SK-N-SH (cell line): ENCODE results near the gene SCNN1A. TPM values are rescaled to one million over a fixed set of nuclear protein-coding genes. Genes with fewer than 3 reads are reported as not detected.
"Not testable (repeated sequence)": the region's sequence is repeated elsewhere in the genome, so short reads cannot be mapped to it uniquely, and the experiment has no call there.

Experiments
- CTCF ChIA-PET: fragments of 300-600, 350-600 bp; formaldehyde crosslinking; extraction: SDS; loops from one replicate; lab custom pipeline; 2021; lab: Yijun Ruan, JAX
- POLR2A ChIA-PET: fragments of 350-600 bp; sonication (Branson Sonifier 250); formaldehyde crosslinking; extraction: SDS; loops from one replicate; lab custom pipeline; 2020; ENCODE audit warnings: antibody characterized with exemption, inconsistent platforms; lab: Yijun Ruan, JAX
- DNase-seq: peaks from one replicate; pipeline ENCODE4 v3.0.0; 2012
- H2AFZ ChIP-seq: fragments of 200-600 bp; sonication (generic); 2 replicates; pipeline ENCODE4 v1.8.1; 2016; ENCODE audit warnings: antibody characterized with exemption, mild to moderate bottlenecking, low read depth
- H3F3A ChIP-seq: fragments of 200-600 bp; sonication (generic); replicated peaks from 2 replicates; pipeline ENCODE3; 2016; ENCODE audit warnings: antibody characterized with exemption, mild to moderate bottlenecking; ENCODE audit not compliant: insufficient read depth
- H3K27ac ChIP-seq, 2 experiments: fragments of 200-500 bp in 1 of 2; fragments of 200-600 bp in 1 of 2; sonication (Bioruptor generic) in 1 of 2; sonication (generic), shearing (Covaris generic) in 1 of 2; 2 replicates each; pipeline versions ENCODE4 v1.5.1 to v1.6.1; 2014 to 2016; ENCODE audit warnings: low read depth in 2 of 2, inconsistent platforms in 1 of 2, low read length in 1 of 2, mild to moderate bottlenecking in 1 of 2, mixed read lengths in 1 of 2
- H3K27me3 ChIP-seq: fragments of 200-600 bp; sonication (generic), shearing (Covaris generic); 2 replicates; pipeline ENCODE4 v1.6.1; 2016; ENCODE audit warnings: mixed run types; ENCODE audit not compliant: insufficient read depth
- H3K36me3 ChIP-seq, 2 experiments: fragments of 200-500 bp in 1 of 2; fragments of 200-600 bp in 1 of 2; sonication (Bioruptor generic) in 1 of 2; sonication (generic) in 1 of 2; replicated peaks in 1 of 2; 2 replicates each; pipeline versions ENCODE3 to v1.5.1; 2014 to 2016; ENCODE audit warnings: low read length in 1 of 2, mild to moderate bottlenecking in 1 of 2; ENCODE audit not compliant: insufficient read depth in 2 of 2, control insufficient read depth in 1 of 2
- H3K4me1 ChIP-seq, 2 experiments: fragments of 200-500 bp in 1 of 2; fragments of 200-600 bp in 1 of 2; sonication (Bioruptor generic) in 1 of 2; sonication (generic), shearing (Covaris generic) in 1 of 2; 2 replicates each; pipeline versions ENCODE4 v1.5.1 to v1.6.1; 2014 to 2016; ENCODE audit warnings: low read depth in 1 of 2, low read length in 1 of 2, mixed run types in 1 of 2; ENCODE audit not compliant: insufficient read depth in 2 of 2, control insufficient read depth in 1 of 2
- H3K4me2 ChIP-seq: fragments of 200-600 bp; sonication (generic), shearing (Covaris generic); 2 replicates; pipeline ENCODE4 v1.6.1; 2017; ENCODE audit warnings: mixed run types
- H3K4me3 ChIP-seq, 2 experiments: fragments of 200-500 bp in 1 of 2; fragments of 200-600 bp in 1 of 2; sonication (Bioruptor generic) in 1 of 2; sonication (generic), shearing (Covaris generic) in 1 of 2; 2 replicates each; pipeline versions ENCODE4 v1.5.1 to v1.8.1; 2014 to 2016; ENCODE audit warnings: low read depth in 2 of 2, inconsistent platforms in 1 of 2, low read length in 1 of 2, mild to moderate bottlenecking in 1 of 2, mixed read lengths in 1 of 2, moderate library complexity in 1 of 2
- H3K79me2 ChIP-seq: fragments of 200-600 bp; sonication (generic); 2 replicates; pipeline ENCODE4 v1.8.1; 2017; ENCODE audit warnings: mild to moderate bottlenecking; ENCODE audit not compliant: insufficient read depth
- H3K9ac ChIP-seq: fragments of 200-600 bp; sonication (generic); 2 replicates; pipeline ENCODE4 v1.6.1; 2017; ENCODE audit warnings: mixed run types
- H3K9me2 ChIP-seq: fragments of 200-600 bp; sonication (generic); 2 replicates; pipeline ENCODE4 v1.6.1; 2017; ENCODE audit warnings: mixed run types
- H3K9me3 ChIP-seq: fragments of 200-600 bp; sonication (generic); 2 replicates; pipeline ENCODE4 v1.6.1; 2017; ENCODE audit warnings: mixed run types, mild to moderate bottlenecking, moderate library complexity
- H4K20me1 ChIP-seq: fragments of 200-600 bp; sonication (generic); 2 replicates; pipeline ENCODE4 v1.6.1; 2017; ENCODE audit warnings: mild to moderate bottlenecking, mixed run types; ENCODE audit not compliant: insufficient read depth
- EP300 ChIP-seq, 2 experiments: IDR thresholded peaks; 2 replicates each; pipeline versions ENCODE4 v1.4.0 to v1.6.1; 2012; ENCODE audit warnings: borderline replicate concordance in 1 of 2, low read depth in 1 of 2, low read length in 1 of 2
- GATA2 ChIP-seq: sonication (generic); formaldehyde crosslinking; IDR thresholded peaks from 2 replicates; pipeline ENCODE4 v1.5.0; 2020; ENCODE audit warnings: mild to moderate bottlenecking, missing genetic modification reagents
- RAD21 ChIP-seq: IDR thresholded peaks from 2 replicates; pipeline ENCODE4 v1.6.1; 2012; ENCODE audit warnings: mild to moderate bottlenecking, low read length
- TAF1 ChIP-seq: IDR thresholded peaks from 2 replicates; pipeline ENCODE4 v1.6.1; 2012; ENCODE audit warnings: low read depth, mild to moderate bottlenecking, low read length, moderate library complexity, borderline replicate concordance
- TCF12 ChIP-seq: IDR thresholded peaks from 2 replicates; pipeline ENCODE4 v1.4.0; 2012
- YY1 ChIP-seq: IDR thresholded peaks from 2 replicates; pipeline ENCODE4 v1.4.0; 2012; ENCODE audit warnings: low read depth, mild to moderate bottlenecking
- ZBTB33 ChIP-seq: IDR thresholded peaks from 2 replicates; pipeline ENCODE4 v1.4.0; 2012; ENCODE audit warnings: low read depth, borderline replicate concordance
- WGBS: methylation state at CpG from one replicate; pipeline ENCODE4 v1.1.6; 2017; ENCODE audit warnings: low lambda C conversion rate; 5-methylcytosine and 5-hydroxymethylcytosine counted together
- polyA plus RNA-seq, 3 experiments: library from polyadenylated mRNA; depleted of rRNA; stranded (reverse); fragments of >200 nt; gene quantifications; 2 replicates each; pipeline ENCODE4 v1.2.3, GENCODE V29; 2012
- TF ChIP-seq, protein P1 (sequence below): fragments of 200-600 bp; sonication (generic); IDR thresholded peaks from 2 replicates; pipeline ENCODE4 v1.6.1; 2017; ENCODE audit warnings: antibody characterized with exemption, mild to moderate bottlenecking, moderate library complexity
- TF ChIP-seq, protein P2 (sequence below): IDR thresholded peaks from 2 replicates; pipeline ENCODE4 v1.6.1; 2012; ENCODE audit warnings: mild to moderate bottlenecking, low read depth, low read length, moderate library complexity

The SCNN1A gene
- polyA plus RNA-seq, 1 of the 3 experiments (the other 2 are of a cell fraction) = 1.6 TPM

- TF ChIP-seq, protein P1, sequence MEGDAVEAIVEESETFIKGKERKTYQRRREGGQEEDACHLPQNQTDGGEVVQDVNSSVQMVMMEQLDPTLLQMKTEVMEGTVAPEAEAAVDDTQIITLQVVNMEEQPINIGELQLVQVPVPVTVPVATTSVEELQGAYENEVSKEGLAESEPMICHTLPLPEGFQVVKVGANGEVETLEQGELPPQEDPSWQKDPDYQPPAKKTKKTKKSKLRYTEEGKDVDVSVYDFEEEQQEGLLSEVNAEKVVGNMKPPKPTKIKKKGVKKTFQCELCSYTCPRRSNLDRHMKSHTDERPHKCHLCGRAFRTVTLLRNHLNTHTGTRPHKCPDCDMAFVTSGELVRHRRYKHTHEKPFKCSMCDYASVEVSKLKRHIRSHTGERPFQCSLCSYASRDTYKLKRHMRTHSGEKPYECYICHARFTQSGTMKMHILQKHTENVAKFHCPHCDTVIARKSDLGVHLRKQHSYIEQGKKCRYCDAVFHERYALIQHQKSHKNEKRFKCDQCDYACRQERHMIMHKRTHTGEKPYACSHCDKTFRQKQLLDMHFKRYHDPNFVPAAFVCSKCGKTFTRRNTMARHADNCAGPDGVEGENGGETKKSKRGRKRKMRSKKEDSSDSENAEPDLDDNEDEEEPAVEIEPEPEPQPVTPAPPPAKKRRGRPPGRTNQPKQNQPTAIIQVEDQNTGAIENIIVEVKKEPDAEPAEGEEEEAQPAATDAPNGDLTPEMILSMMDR = no peak
- TF ChIP-seq GATA2 = no peak
- TF ChIP-seq RAD21 = no peak
- TF ChIP-seq, protein P2, sequence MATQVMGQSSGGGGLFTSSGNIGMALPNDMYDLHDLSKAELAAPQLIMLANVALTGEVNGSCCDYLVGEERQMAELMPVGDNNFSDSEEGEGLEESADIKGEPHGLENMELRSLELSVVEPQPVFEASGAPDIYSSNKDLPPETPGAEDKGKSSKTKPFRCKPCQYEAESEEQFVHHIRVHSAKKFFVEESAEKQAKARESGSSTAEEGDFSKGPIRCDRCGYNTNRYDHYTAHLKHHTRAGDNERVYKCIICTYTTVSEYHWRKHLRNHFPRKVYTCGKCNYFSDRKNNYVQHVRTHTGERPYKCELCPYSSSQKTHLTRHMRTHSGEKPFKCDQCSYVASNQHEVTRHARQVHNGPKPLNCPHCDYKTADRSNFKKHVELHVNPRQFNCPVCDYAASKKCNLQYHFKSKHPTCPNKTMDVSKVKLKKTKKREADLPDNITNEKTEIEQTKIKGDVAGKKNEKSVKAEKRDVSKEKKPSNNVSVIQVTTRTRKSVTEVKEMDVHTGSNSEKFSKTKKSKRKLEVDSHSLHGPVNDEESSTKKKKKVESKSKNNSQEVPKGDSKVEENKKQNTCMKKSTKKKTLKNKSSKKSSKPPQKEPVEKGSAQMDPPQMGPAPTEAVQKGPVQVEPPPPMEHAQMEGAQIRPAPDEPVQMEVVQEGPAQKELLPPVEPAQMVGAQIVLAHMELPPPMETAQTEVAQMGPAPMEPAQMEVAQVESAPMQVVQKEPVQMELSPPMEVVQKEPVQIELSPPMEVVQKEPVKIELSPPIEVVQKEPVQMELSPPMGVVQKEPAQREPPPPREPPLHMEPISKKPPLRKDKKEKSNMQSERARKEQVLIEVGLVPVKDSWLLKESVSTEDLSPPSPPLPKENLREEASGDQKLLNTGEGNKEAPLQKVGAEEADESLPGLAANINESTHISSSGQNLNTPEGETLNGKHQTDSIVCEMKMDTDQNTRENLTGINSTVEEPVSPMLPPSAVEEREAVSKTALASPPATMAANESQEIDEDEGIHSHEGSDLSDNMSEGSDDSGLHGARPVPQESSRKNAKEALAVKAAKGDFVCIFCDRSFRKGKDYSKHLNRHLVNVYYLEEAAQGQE = no peak
- TF ChIP-seq, all 33 proteins: peak for 7
Measured at GRCh38 chr12:6345319-6346091, 29.9 kb downstream of the SCNN1A start (continued).

DNA sequence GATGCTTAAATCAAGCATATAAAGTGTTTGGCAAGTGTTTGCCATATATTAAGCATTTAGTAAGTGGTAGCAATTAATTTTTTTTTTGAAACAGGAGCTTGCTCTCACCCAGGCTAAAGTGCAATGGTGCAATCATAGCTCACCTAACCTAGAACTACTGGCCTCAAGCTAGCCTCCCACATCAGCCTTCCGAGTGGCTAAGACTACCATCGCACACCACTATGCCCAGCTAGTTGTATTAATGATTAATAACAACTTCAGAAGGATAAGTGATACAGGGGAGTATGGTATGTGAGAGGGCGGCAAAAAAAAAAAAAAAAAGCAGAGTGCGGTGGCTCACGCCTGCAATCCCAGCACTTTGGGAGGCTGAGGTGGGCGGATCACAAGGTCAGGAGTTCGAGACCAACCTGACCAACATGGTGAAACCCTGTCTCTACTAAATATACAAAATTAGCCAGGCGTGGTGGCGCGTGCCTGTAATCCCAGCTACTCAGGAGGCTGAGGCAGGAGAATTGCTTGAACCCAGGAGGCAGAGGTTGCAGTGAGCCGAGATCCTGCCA lies 31.2 kb downstream of the SCNN1A start:
- H4K20me1 ChIP-seq, H3K9ac ChIP-seq, H3K4me3 ChIP-seq, H2AFZ ChIP-seq, H3F3A ChIP-seq, H3K9me3 ChIP-seq, H3K36me3 ChIP-seq, POLR2A ChIA-PET, DNase-seq, H3K4me2 ChIP-seq, H3K9me2 ChIP-seq, H3K27ac ChIP-seq, H3K27me3 ChIP-seq: not testable (repeated sequence)
- peaks cover 36% of the 10 kb centered on the region for H3K79me2 ChIP-seq
- peaks cover 22 to 23% of the 10 kb centered on the region in 2 experiments; a peak in 3 of 4 replicates for H3K4me1 ChIP-seq
- CTCF ChIA-PET = interaction anchor here (1.0 kb wide), 1 partner anchor 65 kb away, joined by 3 read pairs; no protein-coding TSS in a partner anchor
- 93% methylated on average over 11 of the region's 11 CpGs for WGBS

GRCh38 chr12:6343518-6343917 lies 31.8 kb downstream of the SCNN1A start:
- H3K4me3 ChIP-seq = no peak overlapping the region
- TF ChIP-seq ZBTB33 (no peak), TCF12 (no peak), TAF1 (no peak), EP300 (IDR thresholded peaks at IDR 0.05; ENCODE audit: borderline replicate concordance in 1 of 2, low read depth in 1 of 2, low read length in 1 of 2) (no peak), YY1 (no peak)
- no peak for DNase-seq
- POLR2A ChIA-PET = no interaction called here
- peaks cover 43% of the 10 kb centered on the region for H3K79me2 ChIP-seq
- H3F3A ChIP-seq = no peaks in the 10 kb centered on the region
- H3K36me3 ChIP-seq = no peaks in the 10 kb centered on the region
- H4K20me1 ChIP-seq = peaks cover 7% of the 10 kb centered on the region; the same call in 1 of the 2 replicates
- no peak overlapping the region for H3K9ac ChIP-seq
- peaks cover 24 to 29% of the 10 kb centered on the region in 2 experiments; a peak in 3 of 4 replicates for H3K4me1 ChIP-seq
- H3K9me3 ChIP-seq = no peaks in the 10 kb centered on the region
- 81% methylated on average over 5 of the region's 5 CpGs for WGBS
- no peak overlapping the region for H3K27ac ChIP-seq
- H3K9me2 ChIP-seq = no peaks in the 10 kb centered on the region
- H2AFZ ChIP-seq = no peak overlapping the region
- H3K4me2 ChIP-seq = no peak overlapping the region
- CTCF ChIA-PET = interaction anchor here (1.0 kb wide), 1 partner anchor 64 kb away, joined by 3 read pairs; no protein-coding TSS in a partner anchor
- H3K27me3 ChIP-seq = no peaks in the 10 kb centered on the region
